Activated CD8-positive, alpha-beta memory T cell treated with anti-CD3 and anti-CD28 coated beads for 48 hours (primary cell): ENCODE results near the gene ANKRD1.
"Not testable (repeated sequence)": the region's sequence is repeated elsewhere in the genome, so short reads cannot be mapped to it uniquely, and the experiment has no call there.

Source experiments
- DNase-seq, 3 experiments: peaks; one replicate each; pipeline ENCODE4 v3.0.0-alpha.2; 2020; ENCODE audit warnings: low read depth in 2 of 3, low spot score in 2 of 3

ANKRD1 gene

DNA sequence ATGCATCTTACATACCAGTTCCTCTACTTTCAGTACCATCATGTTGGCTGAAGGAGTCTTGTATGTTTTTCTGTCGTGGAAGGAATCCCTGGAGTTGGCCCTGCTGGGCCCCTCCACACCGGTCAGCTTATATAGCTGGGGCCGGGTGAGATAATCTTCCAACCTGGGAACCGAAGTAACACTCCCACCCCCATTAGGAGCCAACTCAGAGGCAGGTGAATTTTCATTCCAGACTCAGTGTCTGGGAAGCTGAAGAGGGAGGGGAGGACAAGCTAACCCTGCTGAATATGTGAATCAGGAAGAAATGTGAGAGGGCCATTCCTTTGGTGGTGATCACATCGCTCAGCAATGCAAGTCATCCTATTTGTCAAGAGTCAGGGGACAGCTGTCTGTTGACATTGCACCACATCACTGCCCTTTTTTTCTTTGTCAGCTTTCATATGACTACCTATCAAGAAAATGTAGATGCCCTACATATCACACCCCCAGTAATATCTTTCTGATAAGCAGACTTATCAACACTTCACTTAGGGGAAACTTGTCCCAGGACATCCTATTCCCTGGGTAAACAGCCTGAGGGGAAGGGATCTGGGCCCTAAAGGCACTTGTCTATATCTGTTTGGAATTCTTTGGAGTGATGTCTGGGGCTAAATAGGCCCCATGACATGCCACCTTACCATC lies at the start of gene ANKRD1:
Gene ANKRD1 (minus strand): TSS at position 102 of the 681 bp plus-strand sequence. CDS start 60 bp downstream, at position 42.
- DNase-seq, result no peak

DNA sequence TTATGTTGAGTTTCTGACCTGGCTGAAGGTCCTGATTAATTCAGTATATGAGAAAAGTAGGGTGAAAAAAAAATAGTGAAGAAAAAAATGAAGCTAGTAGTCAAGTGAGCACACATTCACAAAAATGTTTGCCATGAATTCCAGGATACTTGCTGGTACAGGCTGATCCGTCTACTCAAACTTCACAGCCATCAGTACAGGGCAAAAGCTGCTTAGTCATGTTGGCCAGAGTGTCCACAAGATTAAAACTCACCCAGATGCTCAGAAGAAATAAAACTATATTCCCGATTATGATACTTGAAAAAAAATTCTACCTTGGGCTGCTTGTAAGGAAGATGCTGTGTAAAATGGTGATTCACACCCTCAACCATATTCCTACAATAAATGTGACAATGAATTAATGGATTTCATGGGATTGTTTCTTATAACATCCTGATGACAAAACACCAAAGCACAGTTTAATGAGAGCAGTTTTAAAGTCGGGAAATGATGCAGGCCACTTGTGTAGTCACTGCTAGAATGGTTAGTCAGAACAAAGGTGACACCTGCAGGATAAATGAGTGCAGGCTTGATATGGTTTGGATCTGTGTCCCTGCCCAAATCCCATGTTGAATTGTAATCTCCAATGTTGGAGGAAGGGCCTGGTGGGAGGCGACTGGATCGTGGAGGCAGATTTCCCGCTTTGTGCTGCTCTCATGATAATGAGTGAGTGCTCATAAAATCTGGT lies 49.2 kb upstream of the ANKRD1 start:
- DNase-seq, result no peak

DNA sequence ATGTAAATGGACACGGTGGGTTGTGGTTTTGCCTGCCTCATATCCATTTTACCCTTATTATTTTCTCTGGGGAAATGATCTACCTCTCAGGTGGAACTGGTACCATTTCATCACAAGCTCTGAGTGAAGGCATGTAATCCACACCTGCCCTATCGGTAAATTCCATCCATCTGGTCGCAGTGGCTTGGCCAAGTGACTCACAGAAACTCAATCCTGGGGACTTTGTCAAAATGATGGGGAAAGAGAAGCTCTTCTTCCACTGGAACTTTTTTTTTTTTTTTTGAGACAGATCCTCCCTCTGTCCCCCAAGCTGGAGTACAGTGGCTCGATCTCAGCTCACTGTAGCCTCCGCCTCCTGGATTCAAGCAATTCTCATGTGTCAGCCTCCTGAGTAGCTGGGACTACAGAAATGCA lies 48.2 kb upstream of the ANKRD1 start:
- DNase-seq, result no peak

DNA sequence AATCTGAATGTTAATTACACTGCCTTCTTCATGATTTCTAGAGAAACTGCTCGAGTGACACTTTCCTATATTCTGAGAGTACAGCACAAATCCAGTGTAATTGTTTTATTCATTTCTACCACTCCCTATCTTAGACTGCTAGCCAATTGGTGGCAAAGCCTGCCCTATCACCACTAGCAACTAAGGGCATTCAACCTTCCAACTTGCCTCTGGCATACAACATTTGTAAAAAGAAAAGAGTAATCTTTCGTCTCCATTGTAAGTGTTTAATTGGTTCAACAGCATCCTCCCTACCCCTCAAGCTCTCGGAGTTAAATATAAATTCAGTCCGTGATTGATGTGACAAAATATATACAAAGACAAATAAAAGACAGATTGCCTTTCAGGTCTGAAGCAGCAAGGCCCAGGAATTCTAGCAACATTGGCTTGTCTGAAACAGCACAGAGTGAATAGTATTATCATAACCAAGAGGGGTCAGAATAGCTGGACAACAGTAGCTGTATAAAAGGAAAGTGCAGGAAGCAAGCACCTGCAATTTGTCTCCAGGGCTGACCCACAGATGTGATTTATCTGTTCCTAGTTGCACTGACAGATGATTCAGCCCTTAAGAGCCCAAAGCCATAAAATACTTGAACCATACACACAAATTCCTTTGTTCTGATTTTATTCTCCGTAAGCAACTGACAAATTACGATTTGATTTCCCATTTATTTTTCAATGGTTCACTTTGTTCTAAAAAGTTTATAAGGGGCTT lies 47.6 kb upstream of the ANKRD1 start:
- no peak for DNase-seq

DNA sequence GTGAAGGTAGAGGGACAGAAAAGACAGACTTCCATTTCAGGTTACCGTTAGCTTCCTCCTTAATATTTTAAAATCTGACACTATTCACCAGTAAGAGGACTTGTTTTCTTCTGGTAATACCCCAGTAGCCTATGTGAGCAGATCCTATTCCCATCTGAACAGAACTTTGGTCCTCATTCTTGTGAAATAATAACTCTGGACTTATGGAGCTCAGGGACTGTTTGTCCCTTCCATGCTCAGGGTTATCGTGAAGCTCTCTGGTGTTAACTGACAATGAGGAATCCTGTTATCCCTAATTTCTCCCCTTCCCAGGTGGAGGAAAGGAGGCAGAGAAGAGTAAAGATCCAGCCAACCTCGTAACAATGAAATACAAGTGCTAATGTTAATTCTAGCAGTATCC lies 47.0 kb upstream of the ANKRD1 start:
- no peak for DNase-seq

DNA sequence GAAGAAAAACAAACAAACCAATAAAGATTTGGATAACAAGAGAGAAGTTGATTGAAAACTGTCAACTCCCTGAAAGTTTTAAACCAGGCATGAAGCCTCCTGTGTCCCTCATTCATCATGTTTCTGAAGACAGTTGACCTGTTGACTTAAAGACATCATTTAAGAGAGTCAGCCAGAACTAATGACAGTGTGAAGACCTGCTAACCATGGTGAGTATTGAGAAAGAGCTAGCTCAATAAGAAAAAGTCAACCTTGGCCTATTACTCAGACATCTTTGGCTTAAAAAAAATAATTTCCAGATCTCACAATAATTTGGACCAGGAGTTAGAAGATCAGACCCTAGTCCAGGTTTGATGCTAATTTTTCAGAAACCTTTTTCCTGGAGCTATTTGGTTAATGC lies 45.3 kb upstream of the ANKRD1 start:
- no peak for DNase-seq

DNA sequence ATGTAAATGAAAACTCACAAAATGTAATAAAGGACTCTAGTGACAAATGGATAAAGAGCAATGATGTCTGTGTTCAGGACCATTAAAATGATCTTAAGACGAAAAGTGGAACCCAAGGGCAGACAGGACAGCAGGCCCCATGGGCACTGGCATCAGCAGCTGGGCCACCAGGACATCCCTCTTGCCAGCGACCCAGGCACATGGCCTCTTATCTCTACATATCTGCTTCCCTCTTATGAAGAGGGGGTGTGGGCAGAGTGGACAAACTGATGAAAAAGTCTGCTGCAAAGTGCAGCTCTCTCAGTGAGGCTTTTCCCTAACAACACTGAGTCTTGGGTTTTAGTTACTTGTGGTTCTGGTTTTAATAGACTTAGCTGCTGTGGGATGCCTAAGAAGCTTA lies 44.8 kb upstream of the ANKRD1 start:
- no peak for DNase-seq

DNA sequence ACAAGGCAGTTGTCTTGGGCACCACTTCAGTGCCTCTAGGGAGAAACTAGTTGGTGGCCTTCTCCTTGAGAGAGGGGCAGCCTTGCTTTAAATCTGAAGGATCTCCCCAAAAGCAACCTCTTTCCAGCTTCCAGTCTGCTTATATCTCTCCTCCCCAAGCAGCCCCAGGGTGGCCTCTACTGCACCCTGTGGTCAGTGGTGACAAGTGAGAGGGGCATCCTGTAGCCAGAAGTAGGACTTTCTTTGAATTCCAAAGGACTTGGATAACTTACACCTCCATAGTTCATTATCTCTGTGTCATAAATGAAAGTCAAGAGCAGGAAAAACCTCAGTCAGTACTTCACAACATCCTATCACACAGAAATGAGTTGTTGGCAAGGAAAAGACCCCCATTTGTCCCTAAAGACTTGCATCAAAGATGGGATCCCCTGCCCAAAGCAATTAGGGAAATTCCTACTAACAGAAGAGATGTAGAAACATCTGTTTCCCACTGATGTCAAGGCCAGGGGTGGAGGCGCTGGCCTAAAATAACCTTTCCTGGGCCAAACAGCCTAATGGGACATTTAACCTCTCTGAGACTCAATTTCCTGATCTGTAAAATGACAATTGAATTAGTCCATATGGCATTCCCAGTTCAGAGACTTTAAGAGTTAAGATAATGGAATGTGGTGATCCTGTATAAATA lies 44.0 kb upstream of the ANKRD1 start:
- no peak for DNase-seq

DNA sequence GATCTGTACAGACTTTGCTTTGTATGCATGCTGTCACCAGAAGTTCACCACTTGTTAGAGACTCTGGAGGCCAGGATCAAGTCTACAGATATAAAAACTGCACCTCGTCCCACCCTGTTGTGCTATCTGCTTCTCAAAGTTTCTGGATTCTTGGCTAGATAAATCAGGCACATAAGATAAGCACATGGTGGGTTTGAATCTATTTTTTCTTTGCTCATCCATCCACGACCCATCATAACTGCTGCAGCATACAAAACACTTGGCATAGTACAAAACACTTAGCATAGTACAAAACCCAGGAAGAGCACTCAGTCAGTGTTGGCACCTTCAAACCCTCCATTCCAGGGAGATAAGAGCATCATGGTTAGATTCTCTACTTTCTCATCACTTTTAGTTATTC lies 42.4 kb upstream of the ANKRD1 start:
- no peak for DNase-seq

DNA sequence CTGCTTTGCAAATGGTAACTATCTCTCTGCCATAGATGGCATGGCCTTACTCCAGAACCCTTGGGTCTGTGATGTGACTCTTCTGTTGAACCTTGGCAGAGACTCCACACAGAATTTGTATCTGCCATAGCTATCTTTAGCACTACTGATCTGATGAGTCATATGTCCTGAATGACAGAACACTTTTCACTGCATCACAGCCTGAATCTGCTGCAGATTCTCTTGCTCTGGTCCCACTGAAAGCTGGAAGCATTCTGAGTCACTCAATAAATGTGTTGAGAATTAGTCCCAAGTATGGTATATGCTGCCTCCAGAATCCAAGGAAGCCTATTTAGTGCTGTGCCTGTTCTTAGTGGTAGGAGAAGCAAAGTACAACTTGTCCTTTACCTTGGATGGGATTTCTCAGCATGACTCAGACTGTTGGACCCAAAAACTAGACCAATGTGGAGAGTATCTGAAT lies 39.5 kb upstream of the ANKRD1 start:
- no peak for DNase-seq

DNA sequence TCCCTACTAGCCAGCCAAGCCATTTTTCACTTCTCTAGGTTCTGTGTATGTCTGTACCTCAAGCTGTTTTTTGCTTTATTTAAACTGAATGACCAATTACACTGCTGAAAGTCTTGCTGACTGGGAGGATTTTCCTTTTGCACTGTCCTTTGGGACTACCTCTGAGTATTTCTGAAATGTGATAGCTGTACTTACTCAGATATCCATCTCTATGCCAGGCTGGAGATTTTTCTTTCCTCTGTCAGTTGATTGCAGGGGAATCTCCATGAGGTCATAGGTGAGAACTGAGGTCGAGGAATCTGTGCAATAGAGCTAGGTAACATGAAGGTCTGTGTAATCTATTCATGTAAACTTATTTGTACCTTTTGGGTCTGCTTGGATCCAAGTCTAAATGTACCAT lies 38.9 kb upstream of the ANKRD1 start:
- DNase-seq, result no peak

DNA sequence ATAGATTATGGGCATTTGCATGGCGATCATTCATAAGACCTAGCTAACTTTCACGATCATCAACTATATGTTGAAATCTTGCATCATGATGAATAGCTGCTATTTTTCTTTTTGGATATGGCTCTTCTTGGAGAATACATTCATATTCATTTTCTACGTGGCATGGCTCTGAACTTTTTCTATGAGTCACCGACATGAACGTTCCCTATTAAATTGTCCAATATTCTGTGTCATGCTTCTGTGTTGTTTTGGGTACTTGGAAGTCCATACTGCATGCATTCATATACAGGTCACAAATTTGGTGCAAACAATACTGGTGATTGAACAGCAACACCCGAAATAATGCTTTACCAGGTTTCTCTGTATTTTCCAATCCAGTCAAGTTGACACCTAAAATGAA lies 37.9 kb upstream of the ANKRD1 start:
- no peak for DNase-seq

DNA sequence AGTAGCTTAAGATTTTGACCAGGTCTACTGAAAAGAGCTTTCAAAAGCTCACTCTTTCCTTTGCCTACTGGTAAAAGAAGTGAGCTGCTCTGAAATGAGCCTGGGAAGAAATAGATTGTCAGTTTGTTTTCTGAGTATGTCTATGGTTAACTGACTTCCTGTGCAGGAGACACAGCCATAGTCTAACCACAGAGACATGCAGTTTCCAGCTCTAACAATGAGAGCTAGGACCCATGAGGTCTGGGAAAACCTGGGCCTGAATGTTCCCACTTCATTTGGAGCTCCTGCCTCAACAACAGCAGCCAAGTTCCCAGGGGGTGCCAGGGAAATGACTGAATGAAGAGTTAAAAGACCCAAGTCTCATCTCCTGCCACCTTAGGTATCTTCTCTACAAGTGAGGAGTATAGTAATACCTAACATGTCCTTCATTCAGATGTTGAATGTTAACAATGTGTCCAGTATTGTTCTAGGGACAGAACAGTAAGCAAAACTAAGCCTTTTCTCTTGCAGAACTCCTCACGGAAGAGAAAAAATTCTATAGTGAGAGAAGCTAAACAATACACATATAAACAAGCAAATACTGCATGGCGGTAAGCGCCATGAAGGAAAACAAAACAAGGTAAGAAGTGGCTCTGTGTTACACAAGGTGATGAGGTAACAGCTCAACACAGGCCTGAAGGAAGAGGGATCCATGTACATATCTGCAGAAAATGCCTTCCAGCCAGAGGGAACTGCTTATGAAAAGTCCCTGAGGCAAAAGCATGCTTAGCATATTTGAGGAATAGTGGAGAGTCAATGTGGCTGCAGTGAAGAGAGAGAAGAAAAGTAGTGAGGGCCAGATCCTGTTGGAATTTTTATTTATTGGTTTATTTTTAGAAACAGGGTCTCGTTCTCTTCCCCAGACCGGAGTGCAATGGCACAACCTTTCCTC lies 26.4 kb upstream of the ANKRD1 start:
- DNase-seq, result no peak

DNA sequence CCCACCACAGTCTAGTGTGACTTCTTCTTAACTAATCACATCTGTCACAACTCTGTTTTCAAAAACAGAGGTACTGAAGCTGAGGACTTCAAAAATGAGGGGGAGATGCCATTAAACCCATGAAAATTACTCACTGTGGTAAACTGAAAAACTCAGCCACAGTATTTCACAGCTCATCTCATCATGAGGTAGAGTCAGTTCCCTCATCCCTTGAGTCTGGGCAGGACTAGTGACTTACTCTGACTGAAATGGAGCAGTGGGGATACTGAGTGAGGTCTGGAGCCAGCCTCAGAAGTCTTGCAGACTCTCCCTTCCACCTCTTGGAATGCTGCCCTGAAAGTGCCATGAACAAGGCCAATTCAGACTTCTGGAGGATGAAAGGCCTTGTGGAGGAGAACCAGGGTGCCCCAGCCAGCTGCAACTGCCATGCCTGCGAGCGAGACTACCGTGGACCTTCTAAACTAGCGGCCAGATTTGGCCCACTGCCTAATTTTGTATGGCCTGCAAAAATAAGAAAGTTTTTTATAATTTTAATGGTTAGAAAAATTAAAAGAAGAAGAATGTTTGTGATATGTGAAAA lies 24.7 kb upstream of the ANKRD1 start:
- DNase-seq, result no peak

DNA sequence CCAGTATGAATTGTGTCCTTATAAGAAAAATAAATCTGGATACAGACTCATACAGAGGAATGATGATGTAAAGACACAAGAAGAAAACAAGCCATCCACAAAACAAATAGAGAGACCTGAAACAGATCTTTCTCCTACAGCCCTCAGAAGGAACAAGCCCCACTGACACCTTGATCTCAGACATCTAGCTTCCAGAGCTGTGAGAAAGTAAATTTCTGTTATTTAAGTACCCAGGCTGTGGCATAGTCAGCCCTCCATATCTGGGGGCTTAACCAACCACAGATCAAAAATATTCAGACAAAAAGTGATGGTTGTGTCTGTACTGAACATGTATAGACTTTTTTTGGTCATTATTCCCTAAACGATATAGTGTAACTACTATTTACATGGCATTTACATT lies 23.9 kb upstream of the ANKRD1 start:
- no peak for DNase-seq

DNA sequence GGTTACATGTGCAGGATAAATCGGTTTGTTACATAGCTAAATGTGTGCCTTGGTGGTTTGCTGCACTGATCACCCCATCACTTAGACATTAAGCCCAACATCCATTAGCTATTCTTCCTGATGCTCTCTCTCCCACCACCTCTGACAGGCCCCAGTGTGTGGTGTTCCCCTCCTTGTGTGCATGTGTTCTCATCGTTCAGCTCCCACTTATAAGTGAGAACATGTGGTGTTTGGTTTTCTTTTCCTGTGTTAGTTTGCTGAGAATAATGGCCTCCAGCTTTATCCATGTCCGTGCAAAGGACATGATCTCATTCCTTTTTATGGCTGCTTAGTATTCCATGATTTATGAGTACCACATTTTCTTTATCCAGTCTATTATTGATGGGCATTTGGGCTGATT lies 22.1 kb upstream of the ANKRD1 start:
- not testable (repeated sequence) for DNase-seq

DNA sequence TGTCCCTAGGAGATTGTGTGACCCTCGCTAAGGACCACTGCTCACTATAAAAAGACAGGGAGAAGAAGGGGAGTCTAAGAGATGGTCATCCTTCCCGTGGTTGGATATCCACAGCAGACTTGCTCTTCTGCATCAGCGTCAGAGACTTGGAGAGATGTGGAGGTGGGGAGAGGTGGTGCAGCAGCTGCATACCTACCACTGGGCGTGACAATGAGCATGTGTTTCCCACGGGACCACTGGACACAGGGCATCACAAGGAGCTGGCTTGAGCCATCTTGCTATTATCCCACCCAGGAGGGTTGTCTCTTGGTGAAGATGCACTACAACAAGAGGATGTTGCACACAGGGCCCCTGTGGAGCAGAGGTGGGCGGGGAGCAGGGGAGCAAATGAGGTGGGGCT lies 18.8 kb upstream of the ANKRD1 start:
- no peak for DNase-seq

DNA sequence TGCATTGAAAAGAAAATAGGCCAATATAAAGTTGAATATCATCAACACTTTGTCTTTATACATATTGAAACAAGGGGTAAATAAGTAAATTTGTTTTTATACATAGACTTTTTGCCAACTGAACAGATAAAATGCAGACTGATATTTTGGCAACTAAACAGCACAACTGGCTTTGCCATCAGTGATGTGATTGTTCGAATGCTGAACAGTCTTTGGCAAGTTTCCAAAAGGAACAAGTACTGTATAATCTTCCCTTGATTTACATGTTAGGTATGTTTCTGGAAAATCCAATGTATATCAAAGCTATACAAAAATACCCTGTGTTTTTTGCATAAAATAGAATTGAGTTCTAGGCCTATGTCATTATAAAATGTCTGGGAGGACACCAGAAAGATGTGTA lies 18.2 kb upstream of the ANKRD1 start:
- DNase-seq, result no peak

DNA sequence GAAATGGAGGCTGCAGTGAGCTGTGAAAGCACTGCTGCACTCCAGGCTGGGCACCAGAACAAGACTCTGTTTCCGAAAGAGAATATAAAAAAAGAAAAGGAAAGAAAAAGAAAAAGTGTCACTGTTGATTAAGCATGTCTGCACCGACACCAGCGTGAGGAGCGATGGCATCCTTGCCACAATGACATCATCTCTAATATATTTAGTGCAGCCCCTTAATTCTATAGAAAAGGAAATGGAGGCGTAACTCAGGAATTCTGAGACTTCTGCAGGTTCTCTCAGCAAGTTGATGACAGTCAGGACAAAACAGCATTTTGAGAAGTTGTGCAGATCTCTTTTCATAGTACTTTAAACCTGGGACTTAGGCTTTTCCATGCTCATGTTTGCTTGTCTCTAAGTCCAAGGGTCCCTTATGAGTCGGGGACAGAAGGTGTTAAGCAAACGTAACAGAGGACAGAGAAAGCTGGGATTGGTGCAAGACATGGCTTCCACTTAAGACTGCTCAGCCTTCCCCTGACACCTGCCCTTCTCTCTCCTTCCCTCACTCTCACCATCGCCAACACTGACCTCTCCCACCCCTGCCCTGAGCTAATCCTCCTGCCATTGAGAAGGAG lies 16.9 kb upstream of the ANKRD1 start:
- DNase-seq, result no peak

DNA sequence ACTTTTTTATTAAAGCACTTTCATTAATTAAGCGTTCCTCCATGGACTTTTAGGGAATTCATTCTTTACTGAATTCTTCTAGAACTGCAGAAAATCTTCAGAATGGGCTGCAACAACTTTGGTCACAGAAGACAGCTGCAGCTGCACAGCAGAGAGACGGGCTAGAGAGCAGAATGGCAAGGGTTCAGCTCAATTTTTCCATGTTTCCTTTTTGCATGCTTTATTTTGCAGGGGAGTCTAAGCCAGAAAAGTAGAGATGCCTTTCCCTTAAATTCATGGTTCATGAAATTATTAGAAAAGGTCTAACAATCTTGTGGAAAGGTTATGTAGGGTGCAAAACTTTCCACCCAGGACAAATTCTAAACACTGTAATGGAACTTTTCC lies 15.4 kb upstream of the ANKRD1 start:
- no peak for DNase-seq
